Measurements from ENCODE around the gene BTBD1. TPM values are rescaled to one million over a fixed set of nuclear protein-coding genes. Genes with fewer than 3 reads are reported as not detected.

Gene BTBD1
- total and polyA plus RNA-seq, 7 donors = 32.1 to 82.4 (median 64.2) TPM

DNA sequence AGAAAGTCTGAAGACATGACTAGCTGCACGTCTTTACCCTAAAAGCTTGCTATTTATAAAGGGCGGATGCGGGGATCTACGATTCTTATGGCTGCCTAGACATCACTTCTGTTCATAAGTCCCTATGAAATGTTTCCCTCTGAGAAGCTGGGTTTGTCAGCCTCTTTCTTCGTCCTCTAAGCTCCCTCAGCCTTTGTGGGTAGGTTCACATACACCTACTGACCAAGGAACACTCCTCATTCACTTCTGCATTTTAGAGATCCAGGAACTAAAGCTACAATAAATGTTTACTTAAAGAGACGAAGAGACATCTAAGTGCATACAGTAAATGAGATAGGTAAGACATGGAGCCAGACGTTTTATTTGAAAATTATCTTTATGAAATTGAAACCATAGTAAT is 97.7 kb downstream of the BTBD1 start:
- Histone ChIP-seq H3K27me3 (no peaks in the 10 kb centered on the region), H3K4me1 (no peaks in the 10 kb centered on the region), H3K27ac (no peak overlapping the region), H3K36me3 (no peaks in the 10 kb centered on the region), H3K4me3 (no peak overlapping the region), H3K9me3 (no peaks in the 10 kb centered on the region)
- WGBS, 2 donors = 64 to 76% methylated on average over 7 of the region's 7 CpGs
- no peak for DNase-seq
- TF ChIP-seq POLR2A (IDR thresholded peaks at IDR 0.05) (no peak), EP300 (IDR thresholded peaks at IDR 0.05) (no peak), CTCF (IDR thresholded peaks at IDR 0.05) (no peak), POLR2AphosphoS5 (IDR thresholded peaks at IDR 0.05) (no peak)
- intact Hi-C loops (cut with DNase I) = no loop called here

- no peak for TF ChIP-seq POLR2A (IDR thresholded peaks at IDR 0.05)
- no peak for TF ChIP-seq POLR2AphosphoS5 (IDR thresholded peaks at IDR 0.05)
- no peak for TF ChIP-seq CTCF (IDR thresholded peaks at IDR 0.05)
- TF ChIP-seq EP300 (IDR thresholded peaks at IDR 0.05) = no peak
- no peak for DNase-seq
- Histone ChIP-seq H3K36me3 (no peaks in the 10 kb centered on the region), H3K27ac (no peak overlapping the region), H3K4me3 (no peak overlapping the region), H3K4me1 (no peaks in the 10 kb centered on the region), H3K9me3 (no peaks in the 10 kb centered on the region), H3K27me3 (no peaks in the 10 kb centered on the region)
- intact Hi-C loops (cut with DNase I) = no loop called here
- 88 to 89% methylated on average over 4 of the region's 4 CpGs for WGBS, 2 donors
Measured at GRCh38 chr15:82968066-82968465, 99.0 kb downstream of the BTBD1 start.

DNA sequence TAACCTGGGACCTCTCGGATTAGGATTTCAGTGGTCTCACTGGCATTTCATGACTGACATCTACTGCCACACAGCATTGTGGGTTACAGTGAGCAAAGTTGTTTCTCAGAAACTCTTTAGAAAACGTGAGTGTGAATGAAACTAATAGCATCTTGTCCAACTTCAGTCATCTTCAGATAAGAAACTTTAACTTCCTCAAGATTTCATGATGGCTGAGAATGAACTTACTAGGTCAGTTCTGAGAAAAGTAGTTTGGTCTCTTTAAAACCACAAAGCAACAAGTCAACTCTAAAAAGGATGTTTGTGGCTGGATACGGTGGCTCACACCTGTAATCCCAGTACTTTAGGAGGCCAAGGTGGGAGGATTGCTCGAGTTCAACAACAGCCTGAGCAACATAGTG is 100.4 kb downstream of the BTBD1 start:
- no peak for DNase-seq
- TF ChIP-seq CTCF (IDR thresholded peaks at IDR 0.05) (no peak), POLR2AphosphoS5 (IDR thresholded peaks at IDR 0.05) (no peak), EP300 (IDR thresholded peaks at IDR 0.05) (no peak), POLR2A (IDR thresholded peaks at IDR 0.05) (no peak)
- H3K4me1 ChIP-seq = no peaks in the 10 kb centered on the region
- no peaks in the 10 kb centered on the region for H3K36me3 ChIP-seq
- no peak overlapping the region for H3K27ac ChIP-seq
- no peaks in the 10 kb centered on the region for H3K27me3 ChIP-seq
- H3K9me3 ChIP-seq = no peaks in the 10 kb centered on the region
- 53 to 70% methylated on average over 4 of the region's 4 CpGs for WGBS, 2 donors
- H3K4me3 ChIP-seq = no peak overlapping the region
- intact Hi-C loops (cut with DNase I) = no loop called here

Small RNA genes within 50 kb of the gene (small RNA-seq; reads per million reads assigned to genes)
- gene MIR4515 = 0 reads per million in 3 donors

Other genes with a start within 250 kb of the BTBD1 start
- 10 to 100 TPM in 3 of 4 donors, 1 to 10 TPM in 1; 7.1 to 16.8 (median 14.0) TPM for gene HOMER2, start 114.5 kb downstream of the BTBD1 start, total RNA-seq
- 1 to 10 TPM in 1 of 3 donors, under 1 TPM in 2; under 0.01 to 2.0 (median 0.69) TPM for gene HOMER2, start 114.5 kb downstream of the BTBD1 start, polyA plus RNA-seq
- 10 to 100 TPM; 10.8 to 21.8 (median 19.2) TPM for gene RAMAC, start 81.0 kb downstream of the BTBD1 start, total RNA-seq
- 10 to 100 TPM; 19.8 to 40.2 (median 23.4) TPM for gene RAMAC, start 81.0 kb downstream of the BTBD1 start, polyA plus RNA-seq
- 10 to 100 TPM in 3 of 4 donors, 1 to 10 TPM in 1; 9.1 to 14.6 (median 12.0) TPM for gene C15orf40, start 55.6 kb downstream of the BTBD1 start, total RNA-seq
- gene C15orf40, start 55.6 kb downstream of the BTBD1 start, polyA plus RNA-seq = 10 to 100 TPM; 21.3 to 26.1 (median 23.4) TPM
- 1 to 10 TPM; 2.6 to 7.5 (median 4.6) TPM for gene TM6SF1, start 40.4 kb upstream of the BTBD1 start, total RNA-seq
- 1 to 10 TPM; 1.2 to 3.7 (median 2.6) TPM for gene TM6SF1, start 40.4 kb upstream of the BTBD1 start, polyA plus RNA-seq
- gene HDGFL3, start 140.6 kb upstream of the BTBD1 start, total RNA-seq = 10 to 100 TPM; 58.0 to 83.6 (median 66.9) TPM
- gene HDGFL3, start 140.6 kb upstream of the BTBD1 start, polyA plus RNA-seq = 10 to 100 TPM in 2 of 3 donors, 1 to 10 TPM in 1; 2.1 to 13.2 (median 10.0) TPM
- gene BNC1, start 217.4 kb upstream of the BTBD1 start, total RNA-seq = under 1 TPM in 3 of 4 donors, not detected in 1; 0.14 to 0.36 (median 0.28) TPM
- under 1 TPM in 2 of 3 donors, not detected in 1; under 0.01 to 0.06 TPM for gene BNC1, start 217.4 kb upstream of the BTBD1 start, polyA plus RNA-seq